ENCODE measurements around the gene ETNPPL.

DNA sequence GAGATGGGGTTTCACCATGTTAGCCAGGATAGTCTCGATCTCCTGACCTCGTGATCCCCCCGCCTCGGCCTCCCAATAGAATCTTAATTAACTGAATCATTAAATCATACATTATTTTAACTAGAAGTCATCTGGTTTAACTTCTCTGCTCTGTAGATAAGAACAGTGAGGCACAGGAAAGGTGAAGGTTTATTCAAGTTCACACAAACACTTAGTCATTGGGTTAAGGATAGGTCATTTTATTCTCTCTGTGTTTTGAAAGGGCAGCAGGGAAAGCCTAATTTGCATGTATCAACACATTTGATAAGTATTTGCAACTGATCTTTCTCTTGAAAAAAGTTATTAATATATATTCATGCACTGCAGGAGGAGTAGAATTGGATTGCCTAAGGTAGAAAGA is 1.1 kb upstream of the ETNPPL start:
- TF ChIP-seq ZNF274 (IDR thresholded peaks at IDR 0.05; ENCODE audit: low read depth, low read length) (no peak), SUZ12 (IDR thresholded peaks at IDR 0.05; ENCODE audit: extremely low read depth, insufficient read depth, insufficient read length) (no peak), YY1 (IDR thresholded peaks at IDR 0.05; ENCODE audit: insufficient read depth, insufficient read length) (no peak)
